SH-SY5Y (cell line): ENCODE data around the gene KCNE1.

Experiments used
- GATA2 ChIP-seq: IDR thresholded peaks from 2 replicates; pipeline ENCODE4 v1.6.1; 2011; ENCODE audit warnings: mild to moderate bottlenecking, low read depth, low read length
- GATA3 ChIP-seq: IDR thresholded peaks from 2 replicates; pipeline ENCODE4 v1.6.1; 2011; ENCODE audit warnings: low read depth, mild to moderate bottlenecking, low read length, moderate library complexity

- TF ChIP-seq GATA2 (no peak), GATA3 (no peak)
Observed at GRCh38 chr21:34518301-34518700, 6.3 kb upstream of the KCNE1 start.
